Activated naive CD4-positive, alpha-beta T cell (primary cell): ENCODE results near the gene SELP.

ENCODE experiments used
- DNase-seq, 4 experiments: peaks; one replicate each; lab custom pipeline; 2025; lab: John Stamatoyannopoulos, UW

SELP gene

DNA sequence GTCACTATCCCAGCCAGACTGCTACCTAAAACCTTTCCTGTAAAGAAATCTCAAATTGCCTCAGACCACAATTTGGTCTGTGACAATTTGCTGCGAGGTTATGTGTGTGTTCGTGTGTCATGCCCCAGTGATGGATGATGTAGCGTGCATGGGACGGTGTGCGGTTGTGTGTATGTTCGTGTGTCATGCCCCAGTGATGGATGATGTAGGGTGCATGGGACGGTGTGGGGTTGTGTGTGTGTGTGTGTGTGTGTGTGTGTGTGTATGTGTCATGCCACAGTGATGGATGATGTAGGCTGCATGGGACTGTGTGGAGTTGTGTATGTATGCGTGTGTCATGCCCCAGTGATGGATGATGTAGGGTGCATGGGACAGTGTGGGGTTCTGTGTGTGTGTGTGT lies 9.4 kb downstream of the SELP start:
- no peak for DNase-seq

- no peak for DNase-seq
These were observed 11.6 kb downstream of the SELP start for GRCh38 chr1:169618367-169618766.

DNA sequence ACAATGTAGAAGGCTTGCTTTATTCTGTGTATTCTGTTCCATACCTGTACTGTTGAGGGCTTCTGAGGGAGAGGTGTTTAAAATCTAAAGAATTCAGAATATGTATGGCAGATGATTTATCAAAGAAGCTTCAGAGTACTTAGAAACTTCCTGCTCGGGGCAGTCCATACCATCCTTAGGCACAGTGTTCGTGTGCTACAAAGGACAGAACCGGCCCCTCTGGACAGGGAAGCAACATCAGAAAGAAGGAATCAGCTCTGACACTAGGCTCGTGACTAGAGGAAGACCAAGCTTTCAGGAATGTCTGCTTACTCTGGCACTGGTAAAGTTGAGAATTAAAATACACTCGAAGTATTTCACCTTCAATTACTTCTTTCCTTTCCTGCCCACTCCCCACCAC lies 14.1 kb downstream of the SELP start:
- no peak for DNase-seq

DNA sequence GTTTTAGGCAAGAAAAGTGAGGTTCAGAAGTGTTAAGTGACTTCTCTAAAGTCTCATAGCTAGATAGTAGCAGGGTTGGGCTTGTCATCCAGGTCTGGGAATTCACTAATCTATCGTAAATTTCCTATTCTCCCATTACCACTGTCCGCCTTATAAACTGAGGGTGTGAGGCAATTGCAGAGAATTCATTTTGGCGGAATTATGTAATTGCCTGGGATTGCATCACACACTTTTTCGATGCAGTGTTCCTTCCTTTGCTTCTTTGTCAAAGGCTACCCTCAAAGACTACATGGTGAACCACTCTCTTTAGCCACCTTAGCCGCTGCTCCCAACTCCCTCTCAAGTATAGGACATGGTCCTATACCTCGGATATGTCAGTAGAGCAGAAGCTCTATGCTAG lies 19.1 kb downstream of the SELP start:
- DNase-seq = no peak

DNA sequence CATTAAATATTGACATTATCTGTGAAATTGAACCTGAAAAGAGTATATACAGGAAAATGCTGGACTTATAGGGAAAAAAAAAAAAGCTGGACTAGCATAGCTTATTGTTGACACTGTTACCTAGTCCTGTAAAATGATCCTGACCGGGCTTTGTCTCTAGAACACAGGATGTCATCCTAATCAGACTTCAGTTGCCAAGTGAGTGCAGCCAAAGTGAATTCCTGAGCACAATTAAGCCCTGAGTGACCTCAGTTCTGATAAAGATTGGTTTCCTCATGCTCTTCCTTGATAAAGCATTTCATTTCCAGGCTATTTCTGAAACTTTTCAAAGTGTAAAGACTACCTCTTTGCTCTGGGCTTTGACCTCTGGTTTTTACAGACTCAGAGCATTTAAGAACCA lies 19.8 kb downstream of the SELP start:
- DNase-seq = no peak

DNA sequence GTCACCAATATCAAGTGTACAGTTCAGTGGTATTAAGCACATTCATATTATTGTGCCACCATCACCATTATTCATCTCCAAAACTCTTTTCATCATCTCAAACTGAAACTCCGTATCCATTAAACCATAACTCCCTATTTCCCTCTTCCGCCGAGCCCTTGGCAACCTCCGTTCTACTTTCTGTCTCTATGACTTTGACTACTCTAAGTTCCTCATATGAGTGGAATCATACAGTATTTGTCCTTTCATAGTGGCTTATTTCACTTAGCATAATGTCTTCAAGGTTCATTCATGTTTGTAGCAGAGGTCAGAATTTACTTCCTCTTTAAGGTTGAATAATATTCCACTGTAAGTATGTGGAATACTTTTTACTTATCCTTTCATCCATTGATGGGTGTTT lies 21.7 kb downstream of the SELP start:
- DNase-seq = no peak

DNA sequence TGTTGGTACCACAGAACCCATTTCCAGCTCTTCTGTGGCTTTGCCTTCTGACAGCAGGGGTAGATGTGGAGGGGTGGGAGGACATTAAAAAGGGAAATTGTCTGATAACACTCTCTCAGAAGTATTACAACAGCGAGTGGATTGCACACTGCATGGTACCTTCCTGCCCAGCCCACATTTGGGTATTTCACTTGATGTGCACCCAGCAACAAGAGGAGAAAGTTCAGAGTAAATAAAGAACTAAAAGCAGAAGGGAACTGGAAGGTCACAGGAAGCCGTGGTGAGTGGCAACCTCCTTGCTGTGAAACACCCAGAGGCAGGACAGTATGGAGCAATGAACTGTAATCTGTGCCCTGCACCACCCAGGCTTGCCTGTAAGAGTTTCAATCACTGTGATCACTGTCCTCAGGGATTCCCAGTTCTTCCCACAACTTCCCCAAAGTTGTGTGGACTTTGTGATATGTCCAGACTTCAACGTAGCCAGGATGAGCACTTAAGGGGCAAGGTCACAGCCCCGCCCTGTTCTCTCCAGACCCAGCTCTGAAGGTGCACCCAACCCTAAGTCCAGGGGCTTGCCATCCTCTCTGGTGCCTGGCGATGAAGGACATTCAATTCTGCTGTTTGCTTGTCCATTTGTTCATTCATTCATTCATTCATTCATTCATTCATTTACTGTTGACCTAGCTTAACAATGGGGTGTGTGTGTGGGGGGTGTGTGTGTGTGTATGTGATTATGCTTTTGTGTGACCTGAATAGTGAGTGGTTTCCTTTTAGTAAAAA lies 25.0 kb downstream of the SELP start:
- DNase-seq = peak in 2 of 4 experiments; percentile 26 to 42

GRCh38 chr1:169601096-169601881 lies 28.6 kb downstream of the SELP start:
- DNase-seq = no peak

DNA sequence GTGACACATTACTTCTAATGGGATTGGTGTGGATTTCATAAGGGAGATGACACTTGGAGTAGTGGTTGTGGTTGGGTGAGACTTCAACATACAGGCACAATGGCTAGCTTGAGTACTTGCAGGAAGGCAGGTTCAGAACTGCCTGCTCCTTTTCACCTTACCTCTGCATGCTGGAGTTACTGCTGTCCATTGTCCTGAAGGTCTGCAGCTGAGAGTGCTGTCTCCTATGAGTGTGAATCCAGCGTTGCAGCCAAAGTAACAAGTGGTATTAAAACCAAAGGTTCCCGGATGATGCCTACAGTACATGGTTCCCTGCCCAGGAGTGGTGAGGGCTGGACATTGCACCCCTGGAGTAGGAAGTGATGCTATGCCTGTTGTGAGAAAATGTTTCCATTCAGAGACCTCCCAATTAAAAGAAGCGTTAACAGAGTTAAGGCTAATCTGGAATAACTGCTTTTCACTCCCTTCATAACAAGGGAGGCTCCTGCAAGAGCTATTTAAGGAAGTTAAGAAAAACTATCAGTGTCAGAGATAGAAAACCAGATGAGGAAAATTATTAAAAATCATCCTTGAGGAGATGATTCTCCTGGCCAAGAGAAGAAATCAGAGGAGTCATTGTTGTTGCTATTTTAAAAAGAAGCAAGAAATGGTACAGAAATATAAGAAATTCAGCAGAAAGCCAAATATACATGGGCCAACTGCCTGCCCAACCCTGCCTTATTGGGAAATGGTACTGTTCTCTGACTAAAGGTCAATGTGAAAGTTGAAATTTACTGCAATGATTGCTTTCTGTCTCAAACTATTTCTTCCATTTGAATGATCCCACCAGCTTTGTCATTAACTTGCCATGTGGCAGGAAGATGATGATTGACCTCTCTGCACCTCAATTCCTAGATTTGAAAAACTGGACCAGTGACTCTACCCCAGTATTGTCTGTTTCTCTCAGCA lies 33.9 kb downstream of the SELP start:
- no peak for DNase-seq

GRCh38 chr1:169594391-169594790 lies 35.5 kb downstream of the SELP start:
- no peak for DNase-seq

DNA sequence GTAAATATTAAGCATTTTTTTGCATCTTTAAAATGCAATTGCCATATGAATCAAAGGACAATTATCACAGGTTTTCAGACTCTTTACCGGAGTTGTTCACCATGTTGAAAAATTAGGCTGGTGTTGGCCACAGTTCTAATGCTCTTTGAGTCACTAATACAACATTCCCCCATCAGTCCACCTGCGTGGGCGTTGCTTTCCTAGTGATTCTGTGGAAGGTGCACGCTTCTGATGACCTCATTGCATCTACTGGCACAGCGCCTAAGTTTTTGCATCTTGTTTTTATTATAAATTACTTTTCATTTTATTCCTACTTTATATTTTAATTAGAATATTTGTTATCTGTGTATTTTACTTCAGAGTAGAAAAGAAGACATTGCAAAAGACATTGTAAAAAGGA lies 39.0 kb downstream of the SELP start:
- no peak for DNase-seq

- DNase-seq = no peak
These were observed 41.0 kb downstream of the SELP start for GRCh38 chr1:169588785-169589485.

DNA sequence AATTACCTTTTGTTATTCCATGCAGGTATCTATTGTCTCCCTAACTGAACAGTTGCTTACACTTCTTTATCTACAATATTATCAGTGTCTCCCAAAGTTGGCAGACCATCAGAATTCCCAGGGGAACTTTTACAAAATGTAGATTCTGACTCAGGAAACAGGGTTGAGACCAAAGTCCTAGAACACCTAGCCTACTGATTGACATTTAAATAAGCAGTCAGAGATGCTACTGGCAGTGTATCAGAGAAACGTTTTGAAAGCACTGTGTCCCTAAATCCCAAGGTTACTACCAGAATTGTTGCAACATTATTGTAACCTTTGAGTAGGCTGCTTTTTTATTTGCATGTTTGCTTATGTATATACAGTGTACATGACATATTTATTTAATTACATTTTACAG lies 41.8 kb downstream of the SELP start:
- DNase-seq = no peak

GRCh38 chr1:169586395-169587255 lies 43.3 kb downstream of the SELP start, which contains the start of gene F5:
F5 (minus strand) TSS chr1:169586481; CDS start chr1:169586386, 95 bp downstream.
- peak; percentile 34 to 65 (median 50) for DNase-seq

GRCh38 chr1:169586067-169586394 lies 43.9 kb downstream of the SELP start:
- no peak for DNase-seq

- DNase-seq = no peak
These were observed 44.7 kb downstream of the SELP start for GRCh38 chr1:169585181-169585580.

- no peak for DNase-seq
These were observed 45.3 kb downstream of the SELP start for GRCh38 chr1:169584483-169585144.

- no peak for DNase-seq
These were observed 51.8 kb downstream of the SELP start for GRCh38 chr1:169577981-169578738.

GRCh38 chr1:169576935-169577331 lies 53.0 kb downstream of the SELP start:
- DNase-seq = no peak
